Astrocyte of the cerebellum (primary cell): ENCODE data around the gene DDX51.

Source experiments
- DNase-seq: peaks from one replicate; pipeline ENCODE4 v3.0.0-alpha.2; 2011; ENCODE audit warnings: low read depth
- H3K4me3 ChIP-seq: 2 replicates; pipeline ENCODE4 v1.5.1; 2011; ENCODE audit warnings: mild to moderate bottlenecking, low read depth, low read length, moderate library complexity
- in situ Hi-C: cut with HindIII; loops from 2 replicates; pipeline ENCODE4 v1.10.0; 2017; ENCODE audit warnings: low sequenced_read_pairs
- TF ChIP-seq, protein P1 (sequence below): IDR thresholded peaks from 2 replicates; pipeline ENCODE4 v1.5.1; 2012; ENCODE audit warnings: low read length, low read depth, moderate library complexity, mild to moderate bottlenecking; ENCODE audit errors: missing control alignments

The DDX51 gene

DNA sequence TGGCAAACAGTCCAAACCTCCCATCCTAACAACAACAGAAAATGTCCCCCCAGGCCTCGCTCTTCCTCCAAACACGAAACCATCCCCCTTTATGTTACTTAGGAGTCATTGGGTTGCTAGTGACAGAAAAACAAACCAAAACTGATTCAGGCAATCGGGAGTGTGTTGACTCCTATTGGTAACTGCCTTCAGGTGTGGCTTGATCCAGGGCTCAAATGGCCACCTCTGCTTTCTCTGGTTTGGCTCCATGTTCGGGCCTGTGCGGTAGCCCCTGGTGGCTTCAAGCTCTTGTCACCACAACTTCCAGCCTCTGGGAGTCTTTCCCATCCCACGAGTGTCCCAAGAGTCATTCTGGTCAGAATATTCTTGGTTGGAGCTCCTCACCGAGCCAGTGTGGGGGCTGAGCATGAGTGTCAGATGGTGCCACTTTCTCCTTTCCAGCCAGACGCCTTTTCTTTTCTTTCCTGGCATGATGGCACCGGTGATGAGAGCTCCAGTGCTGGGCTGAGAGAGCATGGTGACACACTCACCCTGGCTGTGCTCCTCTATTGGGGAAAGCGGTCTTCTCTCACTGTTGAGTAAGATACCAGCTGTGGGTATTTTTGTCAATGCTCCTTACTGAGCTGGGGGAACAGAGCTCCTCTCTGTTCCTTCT lies 38.7 kb upstream of the DDX51 start:
- no peak for DNase-seq
- in situ Hi-C loops = no loop called here
- no peak overlapping the region for H3K4me3 ChIP-seq
- TF ChIP-seq, protein P1, sequence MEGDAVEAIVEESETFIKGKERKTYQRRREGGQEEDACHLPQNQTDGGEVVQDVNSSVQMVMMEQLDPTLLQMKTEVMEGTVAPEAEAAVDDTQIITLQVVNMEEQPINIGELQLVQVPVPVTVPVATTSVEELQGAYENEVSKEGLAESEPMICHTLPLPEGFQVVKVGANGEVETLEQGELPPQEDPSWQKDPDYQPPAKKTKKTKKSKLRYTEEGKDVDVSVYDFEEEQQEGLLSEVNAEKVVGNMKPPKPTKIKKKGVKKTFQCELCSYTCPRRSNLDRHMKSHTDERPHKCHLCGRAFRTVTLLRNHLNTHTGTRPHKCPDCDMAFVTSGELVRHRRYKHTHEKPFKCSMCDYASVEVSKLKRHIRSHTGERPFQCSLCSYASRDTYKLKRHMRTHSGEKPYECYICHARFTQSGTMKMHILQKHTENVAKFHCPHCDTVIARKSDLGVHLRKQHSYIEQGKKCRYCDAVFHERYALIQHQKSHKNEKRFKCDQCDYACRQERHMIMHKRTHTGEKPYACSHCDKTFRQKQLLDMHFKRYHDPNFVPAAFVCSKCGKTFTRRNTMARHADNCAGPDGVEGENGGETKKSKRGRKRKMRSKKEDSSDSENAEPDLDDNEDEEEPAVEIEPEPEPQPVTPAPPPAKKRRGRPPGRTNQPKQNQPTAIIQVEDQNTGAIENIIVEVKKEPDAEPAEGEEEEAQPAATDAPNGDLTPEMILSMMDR = no peak

DNA sequence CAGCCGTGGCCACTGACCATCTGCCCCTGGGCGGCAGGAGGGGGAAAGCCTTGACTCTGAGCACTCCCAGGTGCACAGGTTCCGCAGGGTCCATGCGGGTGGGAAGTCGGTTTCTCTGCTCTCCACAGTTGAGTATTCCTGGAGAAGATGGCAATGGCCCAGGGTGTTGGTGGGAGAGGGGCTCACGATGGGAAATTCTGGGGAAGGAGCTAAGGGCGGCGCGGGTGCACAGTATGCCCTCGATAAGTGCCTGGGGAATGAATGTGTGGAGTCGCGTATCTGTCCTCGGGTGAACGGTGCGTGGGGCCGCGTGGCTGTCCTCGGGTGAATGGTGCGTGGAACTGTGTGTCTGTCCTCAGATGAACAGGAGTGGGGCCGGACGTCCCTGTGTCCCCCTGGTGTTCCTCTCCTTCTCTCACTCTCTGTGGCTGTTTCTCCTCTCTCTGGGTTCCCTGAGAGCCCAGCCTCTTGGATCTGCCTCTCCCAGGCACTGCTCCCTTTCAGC lies 38.1 kb upstream of the DDX51 start:
- in situ Hi-C loops = no loop called here
- no peak for DNase-seq
- TF ChIP-seq, protein P1 = no peak
- no peak overlapping the region for H3K4me3 ChIP-seq

DNA sequence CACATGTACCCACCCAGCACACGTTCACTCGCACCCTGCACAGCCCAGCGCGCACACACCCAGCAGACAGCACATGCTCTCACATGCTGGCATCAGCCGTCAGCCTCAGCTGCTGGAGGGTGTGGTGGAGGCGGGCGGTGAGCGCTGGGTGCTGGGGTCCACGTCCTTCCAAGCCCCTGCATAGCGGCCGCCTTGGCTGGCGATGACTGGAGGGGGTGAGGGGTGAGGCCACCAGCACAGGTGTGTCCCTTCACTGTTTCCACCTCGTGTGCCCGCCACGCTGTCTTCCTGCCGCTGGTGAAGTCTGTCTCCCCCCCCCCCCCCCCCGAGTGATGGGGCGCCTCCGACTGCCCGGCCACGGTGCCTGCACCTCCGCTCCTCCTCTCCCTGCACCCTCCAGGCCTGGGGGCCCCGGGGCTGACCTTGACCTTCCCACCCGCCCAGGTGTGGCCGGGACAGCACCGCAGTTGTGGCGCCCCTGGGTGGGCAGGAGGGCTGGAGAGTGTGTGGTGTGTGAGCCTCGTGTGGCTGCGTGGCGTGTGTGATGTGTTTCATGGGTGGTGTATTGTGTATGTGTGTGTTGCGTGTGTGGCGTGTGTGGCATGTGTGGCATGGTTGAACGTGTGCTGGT lies 37.6 kb upstream of the DDX51 start:
- no peak overlapping the region for H3K4me3 ChIP-seq
- DNase-seq = no peak
- in situ Hi-C loops = no loop called here
- TF ChIP-seq, protein P1 = no peak

DNA sequence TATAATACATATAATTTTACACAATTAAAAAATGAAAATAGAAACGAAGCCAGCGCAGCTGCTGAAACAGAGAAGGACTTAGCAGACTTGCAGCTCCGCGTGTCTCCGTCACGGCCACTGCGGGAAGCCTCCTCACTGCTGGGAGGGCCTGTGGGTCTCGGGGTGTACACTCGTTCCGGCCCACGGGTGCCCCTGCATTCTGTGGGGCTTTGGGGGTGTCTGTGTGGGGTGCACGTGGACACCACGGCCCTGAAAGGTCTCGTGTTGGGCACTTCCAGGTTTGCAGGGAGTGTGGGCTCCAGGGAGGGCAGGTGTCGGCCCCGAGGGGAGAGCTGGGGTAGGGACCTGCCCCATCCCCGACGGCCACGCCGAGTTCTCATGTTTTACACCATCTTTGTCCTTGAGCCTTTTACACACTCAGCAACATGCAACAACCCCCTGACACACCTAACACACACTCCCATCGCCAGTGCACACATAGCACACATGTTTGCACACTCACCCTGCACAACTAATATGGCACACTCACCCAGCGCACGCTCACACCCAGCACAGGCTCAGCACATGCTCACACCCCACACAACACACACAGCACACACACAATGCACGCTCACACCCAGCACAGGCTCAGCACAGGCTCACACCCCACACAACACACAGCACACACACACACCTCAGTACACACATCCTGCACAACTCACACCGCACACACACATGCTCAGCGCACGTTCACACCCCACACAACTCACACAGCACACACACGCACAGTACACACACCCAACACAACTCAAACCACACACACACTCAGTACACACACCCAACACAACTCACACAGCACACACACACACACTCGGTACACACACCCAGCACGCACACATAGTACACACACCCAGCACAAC lies 36.8 kb upstream of the DDX51 start:
- H3K4me3 ChIP-seq = no peak overlapping the region
- TF ChIP-seq, protein P1 = no peak
- no peak for DNase-seq
- in situ Hi-C loops = no loop called here

DNA sequence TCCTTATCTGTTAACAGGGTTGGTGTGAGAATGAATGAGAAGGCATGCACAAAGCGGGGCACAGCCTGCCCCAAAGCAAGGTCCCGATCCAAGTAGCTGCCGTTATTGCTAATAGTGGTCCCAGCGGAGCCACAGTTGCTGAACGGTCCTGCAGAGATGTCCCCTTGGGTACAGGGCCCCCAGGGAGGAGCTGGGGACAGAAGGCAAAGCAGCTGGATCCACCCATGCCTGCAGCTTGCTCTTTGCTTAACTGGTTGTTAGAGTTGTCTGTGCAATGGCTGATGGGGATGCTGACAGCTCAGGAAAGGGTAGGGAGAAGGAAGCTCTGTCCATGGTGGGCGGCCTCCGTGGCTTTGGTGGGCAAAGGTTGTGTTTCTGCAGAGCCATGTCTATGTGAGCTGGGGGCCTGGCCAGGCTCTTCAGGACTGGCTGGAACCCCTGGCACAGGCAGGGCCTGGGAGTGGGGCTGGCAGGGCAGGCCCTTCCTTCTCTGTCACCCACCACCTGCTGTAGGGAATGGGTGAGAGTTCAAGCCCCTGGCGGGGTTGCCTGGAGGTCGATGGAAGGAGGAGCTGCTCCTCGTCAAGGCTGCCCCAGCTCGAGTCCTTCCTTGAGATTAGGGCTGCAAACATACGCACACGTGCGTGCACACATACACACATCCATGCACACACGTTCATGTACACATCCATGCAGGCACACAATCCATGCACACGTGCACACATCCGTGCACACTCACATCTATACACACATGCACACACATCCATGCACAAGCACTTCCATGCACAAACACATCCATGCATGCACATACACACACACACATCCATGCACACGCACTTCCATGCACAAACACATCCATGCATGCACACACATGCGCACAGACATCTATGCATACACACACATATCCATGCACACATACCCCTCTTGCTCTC lies 35.6 kb upstream of the DDX51 start:
- DNase-seq = no peak
- TF ChIP-seq, protein P1 = no peak
- in situ Hi-C loops = no loop called here
- H3K4me3 ChIP-seq = no peak overlapping the region
